MM.1S (cell line): ENCODE results near the gene CTXN1.

Source experiments
- EZH2 ChIP-seq: fragments of 300-600 bp; sonication (generic); optimal IDR thresholded peaks from 2 replicates; pipeline ENCODE3; 2017; ENCODE audit warnings: low read depth, mild to moderate bottlenecking, antibody characterized with exemption, low read length, mixed read lengths
- EZH2phosphoT487 ChIP-seq: fragments of 300-600 bp; sonication (generic); IDR thresholded peaks from 2 replicates; pipeline ENCODE4 v1.6.1; 2018; ENCODE audit warnings: antibody characterized with exemption, low read length
- TF ChIP-seq, protein P1 (sequence below): fragments of 300-600 bp; sonication (generic); IDR thresholded peaks from 2 replicates; pipeline ENCODE4 v1.5.1; 2016; ENCODE audit warnings: antibody characterized with exemption, low read length, mixed read lengths

DNA sequence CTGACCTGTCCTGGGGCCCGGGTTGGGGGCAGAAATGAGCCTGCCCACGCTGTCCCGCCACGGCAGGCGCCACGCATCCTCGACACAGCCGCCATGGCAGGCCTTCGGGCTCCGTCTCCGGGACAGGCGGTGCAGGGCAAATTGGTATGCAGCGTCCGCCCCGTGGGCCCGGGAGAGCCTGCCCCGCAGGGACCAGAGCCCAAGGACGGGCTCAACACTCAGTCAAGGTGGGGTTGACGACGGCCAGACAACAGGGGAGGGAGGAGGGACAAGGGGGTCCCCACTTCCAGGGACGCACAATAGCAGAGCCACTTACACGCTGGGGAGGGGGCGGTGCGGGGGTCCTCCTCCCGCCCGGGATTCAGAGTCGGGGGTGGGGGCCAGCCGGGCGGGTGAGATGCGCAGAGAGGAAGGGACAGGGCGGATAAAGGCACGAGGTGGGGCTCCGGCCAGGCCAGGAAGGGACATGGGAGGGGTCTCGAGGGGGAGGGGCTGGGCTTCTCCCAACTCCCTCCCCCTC is 1.2 kb downstream of the CTXN1 start:
- TF ChIP-seq, protein P1, sequence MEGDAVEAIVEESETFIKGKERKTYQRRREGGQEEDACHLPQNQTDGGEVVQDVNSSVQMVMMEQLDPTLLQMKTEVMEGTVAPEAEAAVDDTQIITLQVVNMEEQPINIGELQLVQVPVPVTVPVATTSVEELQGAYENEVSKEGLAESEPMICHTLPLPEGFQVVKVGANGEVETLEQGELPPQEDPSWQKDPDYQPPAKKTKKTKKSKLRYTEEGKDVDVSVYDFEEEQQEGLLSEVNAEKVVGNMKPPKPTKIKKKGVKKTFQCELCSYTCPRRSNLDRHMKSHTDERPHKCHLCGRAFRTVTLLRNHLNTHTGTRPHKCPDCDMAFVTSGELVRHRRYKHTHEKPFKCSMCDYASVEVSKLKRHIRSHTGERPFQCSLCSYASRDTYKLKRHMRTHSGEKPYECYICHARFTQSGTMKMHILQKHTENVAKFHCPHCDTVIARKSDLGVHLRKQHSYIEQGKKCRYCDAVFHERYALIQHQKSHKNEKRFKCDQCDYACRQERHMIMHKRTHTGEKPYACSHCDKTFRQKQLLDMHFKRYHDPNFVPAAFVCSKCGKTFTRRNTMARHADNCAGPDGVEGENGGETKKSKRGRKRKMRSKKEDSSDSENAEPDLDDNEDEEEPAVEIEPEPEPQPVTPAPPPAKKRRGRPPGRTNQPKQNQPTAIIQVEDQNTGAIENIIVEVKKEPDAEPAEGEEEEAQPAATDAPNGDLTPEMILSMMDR = no peak
- TF ChIP-seq EZH2phosphoT487 = no peak
- no peak for TF ChIP-seq EZH2
